ENCODE data around the gene RALGPS1. TPM values are rescaled to one million over a fixed set of nuclear protein-coding genes. Genes with fewer than 3 reads are reported as not detected.

Gene RALGPS1
- total RNA-seq, 1 donor from 2014 or later: 21.7 TPM

DNA sequence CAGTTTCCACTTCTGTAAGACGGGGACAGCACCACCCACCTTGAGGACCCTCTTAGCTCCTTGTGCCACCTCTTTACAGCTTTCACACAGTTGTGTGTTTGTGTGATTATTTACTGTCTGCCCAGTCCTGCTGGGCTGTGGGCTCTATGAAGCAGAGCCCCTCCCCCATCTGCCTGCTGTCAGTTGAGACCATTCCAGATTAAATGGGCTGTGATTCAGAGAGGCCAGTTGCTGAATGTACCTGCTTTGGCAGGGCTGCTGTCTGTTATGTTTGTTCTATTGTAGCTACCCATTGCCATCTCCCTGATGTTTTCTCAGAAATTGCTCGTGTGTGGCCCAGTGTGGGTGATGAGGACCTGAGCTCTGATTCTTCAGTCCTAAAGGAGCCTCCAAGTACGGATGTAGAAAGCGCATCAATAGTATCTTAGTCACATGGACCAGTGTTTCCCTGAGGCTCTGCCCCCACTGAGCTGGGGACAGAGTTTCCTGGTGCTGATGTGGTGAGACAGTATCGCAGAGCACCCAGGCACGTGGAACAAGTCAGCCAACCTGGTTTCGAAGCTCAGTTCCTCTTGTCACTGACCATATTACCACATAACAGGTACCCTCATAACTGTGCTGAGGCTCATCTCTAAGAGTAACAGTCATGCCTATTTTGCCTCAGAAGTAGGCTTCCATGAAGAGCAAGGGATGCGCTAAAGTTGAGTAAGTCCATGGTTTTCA lies 204.2 kb downstream of the RALGPS1 start:
- Mint-ChIP-seq H3K27me3 (peaks cover 5% of the 10 kb centered on the region), H3K27ac (no peak overlapping the region), H3K4me1 (peaks cover 44% of the 10 kb centered on the region), H3K9me3 (no peaks in the 10 kb centered on the region), H3K36me3 (ENCODE audit: low read depth) (no peaks in the 10 kb centered on the region), H3K4me3 (no peak overlapping the region)
- POLR2A ChIA-PET: interaction anchor here (0.6 kb wide), 1 partner anchor 788 kb away, joined by 3 read pairs; no protein-coding TSS in a partner anchor
- DNase-seq (no peak), ATAC-seq (ENCODE audit: low read depth) (peak; percentile 32)
- TF ChIP-seq, protein P1, sequence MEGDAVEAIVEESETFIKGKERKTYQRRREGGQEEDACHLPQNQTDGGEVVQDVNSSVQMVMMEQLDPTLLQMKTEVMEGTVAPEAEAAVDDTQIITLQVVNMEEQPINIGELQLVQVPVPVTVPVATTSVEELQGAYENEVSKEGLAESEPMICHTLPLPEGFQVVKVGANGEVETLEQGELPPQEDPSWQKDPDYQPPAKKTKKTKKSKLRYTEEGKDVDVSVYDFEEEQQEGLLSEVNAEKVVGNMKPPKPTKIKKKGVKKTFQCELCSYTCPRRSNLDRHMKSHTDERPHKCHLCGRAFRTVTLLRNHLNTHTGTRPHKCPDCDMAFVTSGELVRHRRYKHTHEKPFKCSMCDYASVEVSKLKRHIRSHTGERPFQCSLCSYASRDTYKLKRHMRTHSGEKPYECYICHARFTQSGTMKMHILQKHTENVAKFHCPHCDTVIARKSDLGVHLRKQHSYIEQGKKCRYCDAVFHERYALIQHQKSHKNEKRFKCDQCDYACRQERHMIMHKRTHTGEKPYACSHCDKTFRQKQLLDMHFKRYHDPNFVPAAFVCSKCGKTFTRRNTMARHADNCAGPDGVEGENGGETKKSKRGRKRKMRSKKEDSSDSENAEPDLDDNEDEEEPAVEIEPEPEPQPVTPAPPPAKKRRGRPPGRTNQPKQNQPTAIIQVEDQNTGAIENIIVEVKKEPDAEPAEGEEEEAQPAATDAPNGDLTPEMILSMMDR (IDR thresholded peaks at IDR 0.05): no peak
- intact Hi-C loops (cut with micrococcal nuclease): no loop called here
- CTCF ChIA-PET: interaction anchor here (1.0 kb wide), 1 partner anchor 178 kb away, joined by 3 read pairs; no protein-coding TSS in a partner anchor

DNA sequence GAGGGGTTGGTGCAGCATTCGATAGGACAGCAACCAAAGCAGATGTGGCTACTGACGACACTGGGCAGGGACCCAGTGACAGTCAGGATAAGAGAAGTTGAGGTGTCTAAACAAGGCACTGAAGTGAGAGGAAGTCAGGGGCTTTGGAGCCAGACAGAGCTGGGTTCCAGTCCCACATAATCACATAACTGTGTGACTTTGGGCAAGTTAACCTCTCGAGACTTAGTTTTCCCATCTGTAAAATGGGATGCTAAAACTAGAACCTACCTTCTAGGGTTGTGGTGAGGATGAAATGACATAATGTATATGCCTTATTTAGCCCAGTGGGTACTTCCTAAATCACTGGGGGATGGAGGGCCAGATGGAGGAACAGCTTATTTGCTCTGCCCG lies 204.7 kb downstream of the RALGPS1 start:
- Mint-ChIP-seq H3K4me3 (no peak overlapping the region), H3K27ac (no peak overlapping the region), H3K9me3 (no peaks in the 10 kb centered on the region), H3K4me1 (peaks cover 44% of the 10 kb centered on the region), H3K36me3 (ENCODE audit: low read depth) (no peaks in the 10 kb centered on the region), H3K27me3 (peaks cover 5% of the 10 kb centered on the region)
- ChIA-PET CTCF (interaction anchor here (1.0 kb wide), 1 partner anchor 178 kb away, joined by 3 read pairs; no protein-coding TSS in a partner anchor), POLR2A (no interaction called here)
- no peak for DNase-seq
- intact Hi-C loops (cut with micrococcal nuclease): no loop called here
- ATAC-seq (ENCODE audit: low read depth): no peak
- TF ChIP-seq, protein P1 (IDR thresholded peaks at IDR 0.05): no peak

DNA sequence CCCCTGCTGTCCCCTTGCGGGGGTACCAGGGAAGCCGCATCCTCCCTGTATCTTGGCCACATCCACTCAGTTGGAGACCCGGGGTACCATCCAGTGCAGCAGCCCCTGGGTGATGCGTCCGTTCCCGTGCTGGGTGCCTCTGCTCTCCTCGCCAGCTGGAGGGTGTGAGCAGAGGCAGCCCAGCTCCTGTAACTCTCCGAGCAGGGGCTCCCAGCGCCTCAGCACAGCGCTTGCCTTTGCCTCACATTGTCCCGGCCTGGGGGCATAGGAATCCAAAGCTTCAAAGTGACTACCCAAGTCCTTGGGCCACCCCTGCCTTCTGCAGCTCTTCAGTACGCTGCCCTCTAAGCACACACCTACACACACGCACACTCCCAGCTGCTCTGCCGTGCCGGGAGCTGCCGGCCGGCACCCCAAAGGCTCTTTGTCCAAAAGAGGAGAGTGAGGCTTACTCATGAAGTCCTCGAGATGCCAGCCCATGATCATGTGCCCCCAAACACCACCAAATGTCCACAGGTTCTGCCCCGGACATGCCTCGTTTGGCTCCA lies 207.1 kb downstream of the RALGPS1 start:
- TF ChIP-seq, protein P1 (IDR thresholded peaks at IDR 0.05): no peak
- Mint-ChIP-seq H3K4me1 (peaks cover 36% of the 10 kb centered on the region), H3K36me3 (ENCODE audit: low read depth) (no peaks in the 10 kb centered on the region), H3K27me3 (peaks cover 5% of the 10 kb centered on the region), H3K4me3 (no peak overlapping the region), H3K9me3 (no peaks in the 10 kb centered on the region), H3K27ac (no peak overlapping the region)
- no peak for ATAC-seq (ENCODE audit: low read depth)
- intact Hi-C loops (cut with micrococcal nuclease): loop anchor here (2.0 kb wide), 1 partner anchor 45 kb away; no protein-coding TSS in a partner anchor
- POLR2A ChIA-PET: interaction anchor here (0.5 to 0.7 kb wide), 2 partner anchors 45 to 404 kb away, joined by 3 to 4 read pairs; no protein-coding TSS in a partner anchor
- CTCF ChIA-PET: no interaction called here
- no peak for DNase-seq

DNA sequence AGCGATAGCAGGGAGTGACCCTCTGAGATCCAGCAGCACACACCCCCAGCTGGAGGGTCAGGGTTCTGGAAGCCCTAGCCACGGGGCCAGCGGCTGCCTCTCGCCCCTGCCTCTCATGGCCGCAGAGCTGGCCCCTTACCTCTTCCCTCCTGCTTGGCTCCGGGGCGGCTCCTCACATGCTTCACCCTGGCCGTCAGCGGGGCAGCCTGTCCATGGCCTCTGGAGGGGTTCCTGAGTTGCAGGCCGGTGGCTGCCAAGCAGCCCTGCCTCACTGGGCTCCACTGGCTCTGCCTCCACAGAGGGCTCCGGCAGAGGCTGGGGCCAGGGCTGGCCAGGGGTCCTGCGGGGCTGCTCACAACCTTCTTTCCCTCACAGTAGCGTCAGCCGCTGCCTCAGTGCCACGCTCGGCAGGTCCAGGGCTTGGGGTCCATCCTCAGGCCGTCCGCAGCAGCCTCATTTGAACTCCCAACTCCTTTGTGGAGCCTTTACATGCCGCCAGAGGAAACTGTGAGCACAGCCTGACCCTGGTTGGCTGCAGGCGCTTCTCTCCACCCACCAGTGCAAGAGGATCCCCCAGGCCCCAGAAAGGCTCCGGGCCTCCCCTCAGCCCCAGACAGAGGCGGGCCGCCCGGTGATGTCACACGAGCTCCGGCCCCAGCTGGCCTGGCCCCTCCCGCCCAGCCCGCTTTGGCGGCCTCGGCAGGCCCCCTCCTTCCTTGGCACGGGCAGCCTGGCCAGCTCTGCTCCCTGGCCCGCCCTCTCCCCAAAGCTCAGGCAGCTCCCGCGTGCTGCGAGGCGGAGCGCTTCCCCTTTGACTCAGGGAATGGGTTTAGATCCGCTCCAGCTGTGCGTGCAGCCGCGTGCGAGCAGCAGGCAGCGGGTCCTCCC lies 207.8 kb downstream of the RALGPS1 start, which contains the start of gene ANGPTL2:
Gene ANGPTL2, minus strand, starts transcription at position 460 of the 888 bp plus-strand sequence. CDS start 13,904 bp downstream, outside the sequence.
- DNase-seq: peak; percentile 29
- peaks cover 5% of the 10 kb centered on the region for H3K27me3 Mint-ChIP-seq
- TF ChIP-seq, protein P1 (IDR thresholded peaks at IDR 0.05): no peak
- peak; percentile 80 for ATAC-seq (ENCODE audit: low read depth)
- no peak within 1 kb of the TSS for H3K27ac Mint-ChIP-seq
- H3K4me1 Mint-ChIP-seq: peaks cover 29% of the 10 kb centered on the region
- H3K9me3 Mint-ChIP-seq: no peaks in the 10 kb centered on the region
- no peaks in the 10 kb centered on the region for H3K36me3 Mint-ChIP-seq (ENCODE audit: low read depth)
- CTCF ChIA-PET: interaction anchor here (1.1 kb wide), 1 partner anchor 76 kb away, joined by 3 read pairs; no protein-coding TSS in a partner anchor
- POLR2A ChIA-PET: no interaction called here
- intact Hi-C loops (cut with micrococcal nuclease): loop anchor here (2.0 kb wide), 1 partner anchor 44 kb away; no protein-coding TSS in a partner anchor
- H3K4me3 Mint-ChIP-seq: peak within 1 kb of the TSS; percentile 19
